Body of pancreas (tissue), 4 donors: ENCODE measurements around the gene NEURL4.

ENCODE experiments used
- POLR2A ChIP-seq, 3 donors: fragments of 450-650 bp; IDR thresholded peaks; one replicate each; pipeline ENCODE4 v1.6.1; 2016; ENCODE audit warnings: antibody characterized with exemption in 3 of 3, mild to moderate bottlenecking in 2 of 3
- TF ChIP-seq, protein P1 (sequence below), 7 experiments: fragments of 450-650 bp in 4 of 7; fragments of 200-600 bp in 3 of 7; sonication (generic) in 3 of 7; IDR thresholded peaks; one replicate each; pipeline ENCODE4 v1.5.1; 2016 to 2019; ENCODE audit warnings: antibody characterized with exemption in 7 of 7

DNA sequence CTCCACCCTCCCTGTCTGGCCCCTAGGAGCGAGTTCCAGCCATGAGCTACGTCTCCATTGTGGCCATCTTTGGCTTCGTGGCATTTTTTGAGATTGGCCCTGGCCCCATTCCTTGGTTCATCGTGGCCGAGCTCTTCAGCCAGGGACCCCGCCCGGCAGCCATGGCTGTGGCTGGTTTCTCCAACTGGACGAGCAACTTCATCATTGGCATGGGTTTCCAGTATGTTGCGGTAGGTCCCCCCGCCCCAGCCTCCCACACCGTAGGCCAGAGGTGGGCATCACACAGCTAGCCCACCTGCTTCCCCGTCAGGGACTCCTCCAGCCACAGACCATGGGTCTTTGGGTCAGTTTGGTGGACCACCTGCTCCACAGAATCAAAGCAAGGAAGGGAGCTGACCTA lies 43.5 kb downstream of the NEURL4 start:
- no peak for TF ChIP-seq POLR2A (IDR thresholded peaks at IDR 0.05)
- TF ChIP-seq, protein P1, sequence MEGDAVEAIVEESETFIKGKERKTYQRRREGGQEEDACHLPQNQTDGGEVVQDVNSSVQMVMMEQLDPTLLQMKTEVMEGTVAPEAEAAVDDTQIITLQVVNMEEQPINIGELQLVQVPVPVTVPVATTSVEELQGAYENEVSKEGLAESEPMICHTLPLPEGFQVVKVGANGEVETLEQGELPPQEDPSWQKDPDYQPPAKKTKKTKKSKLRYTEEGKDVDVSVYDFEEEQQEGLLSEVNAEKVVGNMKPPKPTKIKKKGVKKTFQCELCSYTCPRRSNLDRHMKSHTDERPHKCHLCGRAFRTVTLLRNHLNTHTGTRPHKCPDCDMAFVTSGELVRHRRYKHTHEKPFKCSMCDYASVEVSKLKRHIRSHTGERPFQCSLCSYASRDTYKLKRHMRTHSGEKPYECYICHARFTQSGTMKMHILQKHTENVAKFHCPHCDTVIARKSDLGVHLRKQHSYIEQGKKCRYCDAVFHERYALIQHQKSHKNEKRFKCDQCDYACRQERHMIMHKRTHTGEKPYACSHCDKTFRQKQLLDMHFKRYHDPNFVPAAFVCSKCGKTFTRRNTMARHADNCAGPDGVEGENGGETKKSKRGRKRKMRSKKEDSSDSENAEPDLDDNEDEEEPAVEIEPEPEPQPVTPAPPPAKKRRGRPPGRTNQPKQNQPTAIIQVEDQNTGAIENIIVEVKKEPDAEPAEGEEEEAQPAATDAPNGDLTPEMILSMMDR (IDR thresholded peaks at IDR 0.05): no peak
